ENCODE measurements around the gene MACROD2. TPM values are rescaled to one million over a fixed set of nuclear protein-coding genes. Genes with fewer than 3 reads are reported as not detected.

Gene MACROD2
- total RNA-seq, 2 donors from 2014 or later = 0.94 to 10.4 TPM

DNA sequence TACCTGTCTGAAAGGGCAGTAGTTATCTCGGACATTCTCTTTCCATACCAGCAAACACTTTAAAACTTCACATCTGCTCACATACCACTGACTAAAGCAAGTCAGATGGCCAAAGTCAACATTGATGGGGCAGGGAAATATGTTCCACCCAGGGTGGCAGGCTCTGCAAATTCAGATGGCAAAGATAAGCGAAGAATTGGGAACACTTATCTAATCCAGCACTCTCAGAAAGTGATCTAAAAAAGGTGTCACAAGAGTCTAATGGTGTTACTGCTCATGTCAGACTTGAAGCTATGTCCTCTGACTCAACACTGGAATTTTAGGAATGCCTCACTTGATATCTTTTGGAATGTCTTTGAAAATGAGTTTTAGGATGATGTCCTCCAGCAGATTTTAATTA, 1491.7 kb downstream of the MACROD2 start:
- H3K4me1 ChIP-seq = no peaks in the 10 kb centered on the region
- TF ChIP-seq, protein P1, sequence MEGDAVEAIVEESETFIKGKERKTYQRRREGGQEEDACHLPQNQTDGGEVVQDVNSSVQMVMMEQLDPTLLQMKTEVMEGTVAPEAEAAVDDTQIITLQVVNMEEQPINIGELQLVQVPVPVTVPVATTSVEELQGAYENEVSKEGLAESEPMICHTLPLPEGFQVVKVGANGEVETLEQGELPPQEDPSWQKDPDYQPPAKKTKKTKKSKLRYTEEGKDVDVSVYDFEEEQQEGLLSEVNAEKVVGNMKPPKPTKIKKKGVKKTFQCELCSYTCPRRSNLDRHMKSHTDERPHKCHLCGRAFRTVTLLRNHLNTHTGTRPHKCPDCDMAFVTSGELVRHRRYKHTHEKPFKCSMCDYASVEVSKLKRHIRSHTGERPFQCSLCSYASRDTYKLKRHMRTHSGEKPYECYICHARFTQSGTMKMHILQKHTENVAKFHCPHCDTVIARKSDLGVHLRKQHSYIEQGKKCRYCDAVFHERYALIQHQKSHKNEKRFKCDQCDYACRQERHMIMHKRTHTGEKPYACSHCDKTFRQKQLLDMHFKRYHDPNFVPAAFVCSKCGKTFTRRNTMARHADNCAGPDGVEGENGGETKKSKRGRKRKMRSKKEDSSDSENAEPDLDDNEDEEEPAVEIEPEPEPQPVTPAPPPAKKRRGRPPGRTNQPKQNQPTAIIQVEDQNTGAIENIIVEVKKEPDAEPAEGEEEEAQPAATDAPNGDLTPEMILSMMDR (IDR thresholded peaks at IDR 0.05) = no peak
- H3K27ac ChIP-seq = no peak overlapping the region
- H3K4me3 ChIP-seq = no peak overlapping the region
- no peaks in the 10 kb centered on the region for H3K9me3 ChIP-seq
- DNase-seq (ENCODE audit: low spot score) = no peak
- H3K36me3 ChIP-seq = no peaks in the 10 kb centered on the region
- no peaks in the 10 kb centered on the region for H3K27me3 ChIP-seq

DNA sequence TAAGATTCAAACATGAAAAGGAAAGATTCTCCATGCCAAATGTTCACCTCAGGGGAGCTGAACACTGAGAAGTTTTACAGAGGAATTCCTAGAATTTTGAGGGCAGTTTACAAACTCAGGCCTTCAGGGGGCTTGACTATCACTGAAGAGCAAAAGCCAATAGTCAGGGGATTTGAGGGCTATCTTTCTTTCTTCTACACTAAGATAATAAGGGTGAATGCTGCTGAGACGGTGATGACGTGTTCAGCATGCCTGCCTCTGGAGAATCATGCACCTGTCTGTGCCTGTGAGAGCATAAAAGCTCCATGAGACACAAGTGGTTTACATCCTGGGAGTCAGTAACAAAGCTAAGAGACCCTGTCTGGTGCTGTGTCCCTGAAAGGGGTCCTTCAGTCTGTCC, 1492.4 kb downstream of the MACROD2 start:
- no peaks in the 10 kb centered on the region for H3K4me1 ChIP-seq
- no peaks in the 10 kb centered on the region for H3K9me3 ChIP-seq
- DNase-seq (ENCODE audit: low spot score) = no peak
- no peak overlapping the region for H3K4me3 ChIP-seq
- H3K27ac ChIP-seq = no peak overlapping the region
- H3K36me3 ChIP-seq = no peaks in the 10 kb centered on the region
- TF ChIP-seq, protein P1 (IDR thresholded peaks at IDR 0.05) = no peak
- H3K27me3 ChIP-seq = no peaks in the 10 kb centered on the region

DNA sequence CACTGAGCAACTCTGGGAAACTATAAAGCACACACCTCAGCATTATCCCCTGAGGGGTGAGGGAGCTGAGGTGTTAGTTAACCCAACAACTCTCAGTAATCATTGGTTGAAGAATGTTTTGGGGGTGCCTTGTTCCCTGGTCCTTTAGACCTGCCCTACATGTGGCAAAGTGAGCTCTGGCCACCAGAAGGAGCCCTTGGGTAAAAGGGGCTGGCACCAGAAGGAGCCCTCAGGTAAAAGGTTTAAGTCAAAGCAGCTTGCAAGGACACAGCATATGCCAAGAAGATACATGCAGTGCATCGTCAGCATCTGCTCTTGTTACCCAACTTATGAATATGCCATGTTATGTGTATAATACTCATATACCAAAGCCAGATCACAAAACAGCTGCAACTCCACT, 1496.3 kb downstream of the MACROD2 start:
- no peaks in the 10 kb centered on the region for H3K9me3 ChIP-seq
- TF ChIP-seq, protein P1 (IDR thresholded peaks at IDR 0.05) = peak in 1 of 2 donors; percentile 13
- no peaks in the 10 kb centered on the region for H3K4me1 ChIP-seq
- H3K36me3 ChIP-seq = no peaks in the 10 kb centered on the region
- no peak for DNase-seq (ENCODE audit: low spot score)
- H3K27me3 ChIP-seq = no peaks in the 10 kb centered on the region
- H3K4me3 ChIP-seq = no peak overlapping the region
- H3K27ac ChIP-seq = no peak overlapping the region

DNA sequence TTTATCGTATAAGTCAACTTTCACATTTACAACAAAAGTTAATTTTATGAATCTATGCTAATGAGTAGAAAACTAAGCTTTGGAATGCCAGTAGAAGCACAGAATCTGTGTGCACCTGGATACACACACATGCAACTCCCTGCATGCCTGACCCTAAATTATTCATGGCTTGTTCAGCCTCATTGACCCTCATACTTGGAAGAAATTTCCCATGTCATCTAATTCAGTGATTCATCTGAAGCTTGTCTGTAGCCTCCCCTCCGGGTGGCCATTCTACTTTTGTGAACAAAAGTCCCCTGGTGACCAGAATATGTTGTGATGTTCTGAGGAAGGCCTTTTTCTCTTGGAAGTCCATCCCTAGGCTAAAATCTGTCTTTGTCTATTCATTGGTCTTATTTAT, 1499.5 kb downstream of the MACROD2 start:
- DNase-seq (ENCODE audit: low spot score) = no peak
- Histone ChIP-seq H3K27ac (no peak overlapping the region), H3K4me3 (no peak overlapping the region), H3K4me1 (no peaks in the 10 kb centered on the region), H3K27me3 (no peaks in the 10 kb centered on the region), H3K36me3 (no peaks in the 10 kb centered on the region), H3K9me3 (no peaks in the 10 kb centered on the region)
- TF ChIP-seq, protein P1 (IDR thresholded peaks at IDR 0.05) = no peak

DNA sequence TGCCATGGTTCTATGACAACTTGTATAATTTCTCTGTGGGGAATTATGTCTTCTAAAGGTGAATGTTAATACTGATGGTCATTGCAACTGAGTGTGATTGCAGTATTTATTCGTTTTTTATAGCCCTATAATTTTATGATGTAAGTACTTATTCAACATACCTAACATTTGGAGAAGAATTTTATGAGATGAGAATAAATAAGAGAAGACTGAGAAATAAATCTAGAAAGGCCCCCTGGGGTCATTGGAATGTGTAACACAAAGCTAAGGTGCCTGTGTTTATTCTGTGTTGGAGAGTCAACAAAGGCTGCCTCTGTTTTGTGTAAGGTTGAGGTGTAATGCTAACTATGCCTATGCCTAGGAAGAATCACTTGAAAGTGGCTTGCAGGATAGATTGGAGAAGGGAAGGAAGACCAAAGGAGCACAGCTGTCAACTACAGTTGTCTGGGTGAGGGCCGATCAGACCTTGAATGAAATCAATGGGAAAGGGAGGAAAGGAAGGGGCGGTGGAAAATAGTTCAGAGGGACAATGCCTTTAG, 1501.3 kb downstream of the MACROD2 start:
- Histone ChIP-seq H3K4me1 (no peaks in the 10 kb centered on the region), H3K4me3 (no peak overlapping the region), H3K9me3 (no peaks in the 10 kb centered on the region), H3K27ac (no peak overlapping the region), H3K36me3 (no peaks in the 10 kb centered on the region), H3K27me3 (no peaks in the 10 kb centered on the region)
- DNase-seq (ENCODE audit: low spot score) = no peak
- TF ChIP-seq, protein P1 (IDR thresholded peaks at IDR 0.05) = no peak

DNA sequence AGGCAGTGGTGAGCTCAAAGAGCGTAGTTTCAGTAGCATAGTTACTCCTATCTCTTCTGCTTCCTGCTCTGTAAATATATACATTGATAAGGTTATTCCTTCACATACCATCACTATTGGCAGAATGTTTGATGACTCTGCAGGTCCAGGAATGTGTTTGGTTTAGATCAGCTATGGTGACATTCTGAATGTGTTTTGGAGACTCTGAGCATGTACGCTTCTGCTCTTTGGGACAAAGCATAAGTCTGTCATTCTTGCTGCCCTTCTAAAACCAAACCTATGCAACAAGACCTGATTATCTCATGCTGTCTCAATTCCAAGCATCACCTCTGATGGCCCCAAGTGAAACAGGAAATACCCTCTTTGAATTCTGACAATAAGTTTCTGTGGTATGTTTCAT, 1503.6 kb downstream of the MACROD2 start:
- no peaks in the 10 kb centered on the region for H3K27me3 ChIP-seq
- H3K9me3 ChIP-seq = no peaks in the 10 kb centered on the region
- H3K4me1 ChIP-seq = no peaks in the 10 kb centered on the region
- H3K4me3 ChIP-seq = no peak overlapping the region
- H3K36me3 ChIP-seq = no peaks in the 10 kb centered on the region
- TF ChIP-seq, protein P1 (IDR thresholded peaks at IDR 0.05) = no peak
- DNase-seq (ENCODE audit: low spot score) = no peak
- H3K27ac ChIP-seq = no peak overlapping the region

Measured in right atrium auricular region (tissue), 2 donors.